AG09309 (cell line): Measurements from ENCODE around the gene SIGLEC12.
"Not testable (repeated sequence)": the region's sequence is repeated elsewhere in the genome, so short reads cannot be mapped to it uniquely, and the experiment has no call there.

ENCODE experiments used
- DNase-seq: peaks from one replicate; pipeline ENCODE4 v3.0.0-alpha.2; 2010; ENCODE audit warnings: low read depth
- H3K4me3 ChIP-seq: 2 replicates; pipeline ENCODE4 v1.5.1; 2011; ENCODE audit warnings: mild to moderate bottlenecking, low read depth, low read length, moderate library complexity; ENCODE audit not compliant: control insufficient read depth
- TF ChIP-seq, protein P1 (sequence below): IDR thresholded peaks from 2 replicates; pipeline ENCODE4 v1.5.1; 2011; ENCODE audit warnings: mild to moderate bottlenecking, low read depth, low read length, inconsistent platforms; ENCODE audit not compliant: insufficient read depth, control insufficient read depth; ENCODE audit errors: missing control alignments

The SIGLEC12 gene

DNA sequence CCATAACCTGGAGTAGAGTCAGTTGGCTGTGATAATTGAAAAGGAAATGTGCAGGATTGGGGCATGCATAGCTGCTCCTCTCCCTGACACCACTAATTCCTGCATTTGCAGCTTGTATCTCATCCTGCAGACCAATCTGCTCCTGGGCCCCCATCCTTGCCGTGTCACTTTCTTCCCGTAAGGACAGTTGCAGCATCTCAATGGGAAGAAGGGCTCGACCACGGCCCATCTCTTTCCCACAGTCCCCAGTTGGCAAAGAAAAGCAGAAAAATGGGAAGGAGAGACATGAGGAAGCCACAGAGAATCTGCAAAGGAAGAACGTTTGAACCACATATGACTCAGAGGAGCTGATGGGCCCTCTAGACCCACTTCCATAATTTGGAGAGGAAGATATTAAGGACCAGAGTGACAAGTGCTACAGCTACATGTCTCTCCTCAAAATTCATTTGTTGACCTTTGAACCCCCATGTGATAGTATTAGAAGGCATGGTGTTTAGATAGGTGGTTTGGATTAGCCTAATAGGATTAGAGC lies 1.8 kb upstream of the SIGLEC12 start:
- no peak for DNase-seq
- no peak overlapping the region for H3K4me3 ChIP-seq
- TF ChIP-seq, protein P1, sequence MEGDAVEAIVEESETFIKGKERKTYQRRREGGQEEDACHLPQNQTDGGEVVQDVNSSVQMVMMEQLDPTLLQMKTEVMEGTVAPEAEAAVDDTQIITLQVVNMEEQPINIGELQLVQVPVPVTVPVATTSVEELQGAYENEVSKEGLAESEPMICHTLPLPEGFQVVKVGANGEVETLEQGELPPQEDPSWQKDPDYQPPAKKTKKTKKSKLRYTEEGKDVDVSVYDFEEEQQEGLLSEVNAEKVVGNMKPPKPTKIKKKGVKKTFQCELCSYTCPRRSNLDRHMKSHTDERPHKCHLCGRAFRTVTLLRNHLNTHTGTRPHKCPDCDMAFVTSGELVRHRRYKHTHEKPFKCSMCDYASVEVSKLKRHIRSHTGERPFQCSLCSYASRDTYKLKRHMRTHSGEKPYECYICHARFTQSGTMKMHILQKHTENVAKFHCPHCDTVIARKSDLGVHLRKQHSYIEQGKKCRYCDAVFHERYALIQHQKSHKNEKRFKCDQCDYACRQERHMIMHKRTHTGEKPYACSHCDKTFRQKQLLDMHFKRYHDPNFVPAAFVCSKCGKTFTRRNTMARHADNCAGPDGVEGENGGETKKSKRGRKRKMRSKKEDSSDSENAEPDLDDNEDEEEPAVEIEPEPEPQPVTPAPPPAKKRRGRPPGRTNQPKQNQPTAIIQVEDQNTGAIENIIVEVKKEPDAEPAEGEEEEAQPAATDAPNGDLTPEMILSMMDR: no peak

DNA sequence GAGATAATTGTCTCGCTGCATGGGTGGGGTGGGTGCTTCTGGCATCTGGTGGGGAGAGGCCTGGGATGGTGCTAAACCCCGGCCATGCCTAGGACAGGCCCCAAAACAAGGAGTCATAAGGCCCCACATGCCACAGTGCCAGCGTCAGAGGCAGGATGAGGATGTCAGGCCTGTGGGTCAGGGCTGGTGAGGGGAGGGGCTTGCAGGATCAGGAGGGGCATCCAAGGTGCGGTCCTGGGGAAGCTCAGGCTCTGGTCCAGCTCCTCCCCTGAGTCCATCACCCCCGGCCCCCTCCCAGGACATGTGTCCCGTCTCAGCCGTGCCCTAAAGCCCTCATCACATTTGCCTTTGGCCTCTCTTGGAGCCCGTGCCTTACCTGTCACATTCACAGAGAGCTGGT lies 669 bp downstream of the SIGLEC12 start:
- not testable (repeated sequence) for DNase-seq, H3K4me3 ChIP-seq

DNA sequence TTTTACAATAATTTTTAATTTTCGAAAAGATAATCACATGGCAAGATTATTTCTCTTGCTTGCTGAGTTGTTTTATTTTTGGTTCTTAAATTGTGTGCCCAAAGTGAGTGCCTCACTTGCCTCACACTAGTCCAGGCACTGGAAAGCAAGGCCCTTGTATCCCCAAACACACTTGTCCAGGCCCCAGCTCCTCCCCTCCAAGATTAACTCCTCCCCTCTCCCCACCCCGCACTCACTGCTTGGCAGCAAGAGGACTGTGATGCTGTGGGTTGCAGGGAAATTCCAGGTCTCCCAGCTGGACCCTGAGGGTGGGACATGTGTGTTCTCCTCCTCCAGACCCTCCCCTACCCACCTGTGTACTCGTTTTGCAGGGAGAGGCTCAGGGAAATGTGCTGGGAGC lies 3.9 kb downstream of the SIGLEC12 start:
- no peak overlapping the region for H3K4me3 ChIP-seq
- TF ChIP-seq, protein P1: no peak

DNA sequence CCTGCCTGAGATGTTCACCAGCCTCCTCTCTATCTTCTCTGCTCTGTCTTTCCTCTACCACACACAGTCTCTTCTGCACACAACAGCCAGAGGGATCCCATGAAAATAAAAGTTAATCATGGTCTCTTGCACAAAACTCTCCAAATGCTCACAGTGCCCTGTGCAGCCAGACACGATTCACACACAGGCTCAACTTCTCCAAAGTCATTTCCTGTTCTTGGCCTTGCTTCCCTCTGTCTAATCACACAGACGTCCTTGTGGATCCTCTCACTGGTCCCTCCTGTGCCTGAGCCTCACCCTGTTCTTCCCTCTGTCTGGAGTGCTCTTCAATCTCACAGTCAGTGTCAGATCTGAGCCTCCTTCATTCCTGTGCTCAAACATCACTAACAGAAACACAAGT lies 7.8 kb downstream of the SIGLEC12 start:
- no peak overlapping the region for H3K4me3 ChIP-seq
- DNase-seq: no peak
- TF ChIP-seq, protein P1: no peak

More for the DNA sequence above, 3.9 kb downstream of the SIGLEC12 start:
- no peak for DNase-seq

DNA sequence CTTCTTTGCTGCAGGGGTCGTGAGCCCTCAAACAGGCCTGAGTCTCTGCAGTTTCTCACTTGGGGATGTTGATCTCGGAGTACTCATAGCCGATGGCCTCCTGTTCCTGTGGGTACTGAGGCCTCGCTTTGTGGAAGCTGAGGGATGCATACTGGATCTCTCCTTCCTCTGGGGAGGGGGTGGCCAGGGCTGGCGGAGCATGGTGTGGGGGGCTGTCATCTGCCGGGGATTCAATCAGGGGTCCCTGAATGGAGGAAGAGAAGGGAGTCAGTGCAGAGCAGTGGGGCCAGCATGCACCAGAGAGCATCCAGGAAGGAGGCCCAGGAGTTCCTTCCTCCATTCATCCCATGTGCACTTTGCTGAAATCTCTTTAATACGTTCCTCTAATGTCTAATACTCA lies 10.0 kb downstream of the SIGLEC12 start:
- DNase-seq: no peak
- TF ChIP-seq, protein P1: no peak
- H3K4me3 ChIP-seq: no peak overlapping the region

DNA sequence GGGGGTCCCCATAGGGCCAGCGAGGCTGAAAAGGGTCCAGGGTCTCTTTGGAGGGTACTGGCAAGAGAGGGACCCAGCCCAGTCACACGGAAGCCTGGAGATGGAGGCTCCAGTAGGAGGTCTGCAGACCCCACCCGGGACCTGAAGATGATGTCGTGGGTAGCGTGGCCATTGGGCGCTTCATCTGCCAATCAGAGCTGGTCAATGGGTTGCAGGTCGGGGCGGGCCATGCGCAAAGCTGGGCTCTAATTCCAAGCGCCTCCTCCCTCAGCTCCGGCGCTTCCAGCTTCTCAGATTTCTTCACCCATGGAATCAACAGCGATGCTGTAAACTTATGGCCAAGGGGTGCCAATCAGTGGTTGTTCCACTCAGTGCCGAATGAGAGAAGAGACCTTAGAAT lies 10.9 kb downstream of the SIGLEC12 start:
- TF ChIP-seq, protein P1: no peak
- no peak for DNase-seq

DNA sequence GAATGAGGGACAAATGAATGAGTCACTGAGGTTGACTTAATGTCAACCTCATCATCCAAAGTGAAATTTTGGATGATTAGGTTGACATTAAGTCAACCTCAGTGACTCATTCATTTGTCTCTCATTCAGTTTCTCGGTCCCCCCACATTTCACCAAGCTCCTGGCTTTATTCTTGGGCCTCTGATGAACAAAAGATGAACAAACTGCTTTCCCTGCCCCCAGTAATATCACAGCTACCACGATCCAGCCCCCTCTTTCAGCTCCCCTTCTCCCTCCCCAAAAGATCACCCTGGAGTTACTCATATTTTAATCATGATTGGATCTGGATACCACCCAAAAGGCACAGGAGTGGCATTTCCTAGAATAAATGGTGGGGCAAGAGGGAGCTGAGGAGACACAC lies 12.5 kb downstream of the SIGLEC12 start:
- H3K4me3 ChIP-seq: no peak overlapping the region
- no peak for DNase-seq
- TF ChIP-seq, protein P1: no peak

More for the DNA sequence above, 10.9 kb downstream of the SIGLEC12 start:
- no peak overlapping the region for H3K4me3 ChIP-seq
